Measurements from ENCODE around the gene HCAR1. TPM values are rescaled to one million over a fixed set of nuclear protein-coding genes. Genes with fewer than 3 reads are reported as not detected.
"Not testable (repeated sequence)": the region's sequence is repeated elsewhere in the genome, so short reads cannot be mapped to it uniquely, and the experiment has no call there.

Gene HCAR1
- total RNA-seq, 1 donor from 2014 or later, result 2.4 TPM

DNA sequence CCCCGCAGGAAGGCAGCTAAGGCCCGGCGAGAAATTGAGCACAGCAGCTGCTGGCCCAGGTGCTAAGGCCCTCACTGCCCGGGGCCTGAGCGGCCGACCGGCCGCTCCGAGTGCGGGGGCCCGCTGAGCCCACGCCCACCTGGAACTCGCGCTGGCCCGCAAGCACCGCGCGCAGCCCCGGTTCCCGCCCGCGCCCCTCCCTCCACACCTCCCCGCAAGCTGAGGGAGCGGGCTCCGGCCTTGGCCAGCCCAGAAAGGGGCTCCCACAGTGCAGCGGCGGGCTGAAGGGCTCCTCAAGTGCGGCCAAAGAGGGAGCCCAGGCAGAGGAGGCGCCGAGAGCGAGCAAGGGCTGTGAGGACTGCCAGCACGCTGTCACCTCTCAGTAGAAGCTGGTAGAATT lies 53.9 kb downstream of the HCAR1 start:
- intact Hi-C loops (cut with micrococcal nuclease), result not testable (repeated sequence)

Other genes starting within 250 kb of the HCAR1 start
- 41.0 and 45.6 TPM in 2 replicates for gene ZCCHC8, start 229.9 kb downstream of the HCAR1 start, total RNA-seq
- 95.8 and 98.4 TPM in 2 replicates for gene RSRC2, start 203.9 kb downstream of the HCAR1 start, total RNA-seq
- gene KNTC1, start 203.6 kb downstream of the HCAR1 start, total RNA-seq, result 99.7 and 101 TPM in 2 replicates
- gene HCAR2, start 27.5 kb downstream of the HCAR1 start, total RNA-seq, result 0.27 and 0.29 TPM in 2 replicates
- gene HCAR3, start 14.0 kb downstream of the HCAR1 start, total RNA-seq, result 0.15 and 0.27 TPM in 2 replicates
- 64.6 and 69.6 TPM in 2 replicates for gene DENR, start 22.0 kb upstream of the HCAR1 start, total RNA-seq
- gene CCDC62, start 43.7 kb upstream of the HCAR1 start, total RNA-seq, result 0.32 and 0.46 TPM in 2 replicates
- 24.5 and 24.9 TPM in 2 replicates for gene HIP1R, start 104.6 kb upstream of the HCAR1 start, total RNA-seq
- gene VPS37B, start 165.3 kb upstream of the HCAR1 start, total RNA-seq, result 31.7 and 32.4 TPM in 2 replicates
- 4.9 and 7.1 TPM in 2 replicates for gene ABCB9, start 235.6 kb upstream of the HCAR1 start, total RNA-seq
- gene OGFOD2, start 244.4 kb upstream of the HCAR1 start, total RNA-seq, result 22.3 and 24.3 TPM in 2 replicates
- gene ARL6IP4, start 249.8 kb upstream of the HCAR1 start, total RNA-seq, result 150 and 160 TPM in 2 replicates

Measured in T-helper 1 cell treated with Interleukin-12 subunit alpha and Interleukin-12 subunit beta and Interleukin-4 antibody, amounts not matched to agents 30 ng/mL and 1 ng/mL, for 36 hours (primary cell).